Glutamatergic neuron (in vitro differentiated cells): ENCODE results near the gene NCAPH2. TPM values are rescaled to one million over a fixed set of nuclear protein-coding genes. Genes with fewer than 3 reads are reported as not detected.

Source experiments
- DNase-seq: peaks from one replicate; pipeline ENCODE4 v3.0.0; 2022
- H3K27ac Mint-ChIP-seq: one replicate; pipeline ENCODE4 v1.8.0; 2020; ENCODE audit warnings: mild to moderate bottlenecking, mixed read lengths, inconsistent platforms; ENCODE audit not compliant: unreplicated experiment
- H3K27me3 Mint-ChIP-seq: one replicate; pipeline ENCODE4 v1.8.0; 2020; ENCODE audit warnings: mild to moderate bottlenecking, moderate library complexity, mixed read lengths, inconsistent platforms; ENCODE audit not compliant: unreplicated experiment
- H3K36me3 Mint-ChIP-seq: one replicate; pipeline ENCODE4 v1.8.0; 2020; ENCODE audit warnings: mild to moderate bottlenecking, mixed read lengths, inconsistent platforms; ENCODE audit not compliant: unreplicated experiment
- H3K4me1 Mint-ChIP-seq: one replicate; pipeline ENCODE4 v1.8.0; 2020; ENCODE audit warnings: mild to moderate bottlenecking, low read depth, mixed read lengths, inconsistent platforms; ENCODE audit not compliant: unreplicated experiment
- H3K4me3 Mint-ChIP-seq: one replicate; pipeline ENCODE4 v1.8.0; 2020; ENCODE audit warnings: mild to moderate bottlenecking, mixed read lengths, inconsistent platforms; ENCODE audit not compliant: unreplicated experiment
- H3K9me3 Mint-ChIP-seq: one replicate; pipeline ENCODE4 v1.8.0; 2020; ENCODE audit warnings: mild to moderate bottlenecking, moderate library complexity, mixed read lengths, inconsistent platforms; ENCODE audit not compliant: unreplicated experiment
- CTCF ChIP-seq: fragments of 200-600 bp; sonication (generic); IDR thresholded peaks from one replicate; pipeline ENCODE4 v1.5.0; 2021; ENCODE audit not compliant: partially characterized antibody, unreplicated experiment
- total RNA-seq: library from RNA; stranded (reverse); fragmentation: NEBNext Ultra II Directional; extraction: Animal tissue kit (Norgen Biotek cat#: 25700); gene quantifications from one replicate; pipeline ENCODE4 v1.2.1, GENCODE V29; 2021; ENCODE audit not compliant: unreplicated experiment

The NCAPH2 gene
- total RNA-seq, 1 donor from 2014 or later = 52.9 TPM

DNA sequence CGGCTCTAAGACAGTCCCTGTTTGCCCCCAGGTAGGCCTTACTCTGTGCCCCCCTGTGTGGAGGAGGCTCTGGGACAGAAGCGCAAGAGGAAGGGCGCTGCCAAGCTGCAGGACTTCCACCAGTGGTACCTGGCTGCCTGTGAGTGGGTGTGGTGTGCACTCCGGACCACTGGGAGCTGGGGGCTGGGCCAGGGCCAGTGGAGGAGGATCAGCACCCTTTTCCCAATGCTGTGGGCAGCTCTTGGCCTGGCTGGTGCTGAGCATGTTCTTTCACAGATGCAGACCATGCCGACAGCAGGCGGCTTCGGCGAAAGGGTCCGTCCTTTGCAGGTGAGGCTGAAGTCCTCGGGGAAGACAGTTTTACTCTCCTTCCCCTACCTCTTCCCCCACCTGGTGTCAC lies 13.7 kb downstream of the NCAPH2 start:
- H3K4me3 Mint-ChIP-seq = no peak overlapping the region
- peaks cover 4% of the 10 kb centered on the region for H3K4me1 Mint-ChIP-seq
- H3K9me3 Mint-ChIP-seq = peaks cover 5% of the 10 kb centered on the region
- H3K27ac Mint-ChIP-seq = no peak overlapping the region
- no peak for TF ChIP-seq CTCF
- peaks cover 5% of the 10 kb centered on the region for H3K36me3 Mint-ChIP-seq
- DNase-seq = no peak
- peaks cover 8% of the 10 kb centered on the region for H3K27me3 Mint-ChIP-seq

GRCh38 chr22:50522208-50522805 lies 14.3 kb downstream of the NCAPH2 start:
- no peak for DNase-seq
- Mint-ChIP-seq H3K27me3 (peaks cover 12% of the 10 kb centered on the region), H3K9me3 (peaks cover 5% of the 10 kb centered on the region), H3K27ac (no peak overlapping the region), H3K4me1 (peaks cover 8% of the 10 kb centered on the region), H3K36me3 (peaks cover 5% of the 10 kb centered on the region), H3K4me3 (no peak overlapping the region)
- no peak for TF ChIP-seq CTCF

GRCh38 chr22:50522806-50523438 lies 14.9 kb downstream of the NCAPH2 start:
- Mint-ChIP-seq H3K27me3 (peaks cover 18% of the 10 kb centered on the region), H3K9me3 (peaks cover 10% of the 10 kb centered on the region)

GRCh38 chr22:50523458-50523805 lies 15.4 kb downstream of the NCAPH2 start:
- no peak overlapping the region for H3K4me3 Mint-ChIP-seq
- TF ChIP-seq CTCF = no peak
- H3K36me3 Mint-ChIP-seq = peaks cover 5% of the 10 kb centered on the region
- no peak overlapping the region for H3K27ac Mint-ChIP-seq
- peaks cover 13% of the 10 kb centered on the region for H3K9me3 Mint-ChIP-seq
- H3K27me3 Mint-ChIP-seq = peaks cover 21% of the 10 kb centered on the region
- peaks cover 11% of the 10 kb centered on the region for H3K4me1 Mint-ChIP-seq
- no peak for DNase-seq

More at GRCh38 chr22:50522806-50523438, 14.9 kb downstream of the NCAPH2 start:
- no peak for TF ChIP-seq CTCF
- Mint-ChIP-seq H3K27ac (no peak overlapping the region), H3K4me1 (peaks cover 11% of the 10 kb centered on the region), H3K36me3 (peaks cover 5% of the 10 kb centered on the region), H3K4me3 (no peak overlapping the region)
- no peak for DNase-seq
